ENCODE results near the gene PDE2A.

DNA sequence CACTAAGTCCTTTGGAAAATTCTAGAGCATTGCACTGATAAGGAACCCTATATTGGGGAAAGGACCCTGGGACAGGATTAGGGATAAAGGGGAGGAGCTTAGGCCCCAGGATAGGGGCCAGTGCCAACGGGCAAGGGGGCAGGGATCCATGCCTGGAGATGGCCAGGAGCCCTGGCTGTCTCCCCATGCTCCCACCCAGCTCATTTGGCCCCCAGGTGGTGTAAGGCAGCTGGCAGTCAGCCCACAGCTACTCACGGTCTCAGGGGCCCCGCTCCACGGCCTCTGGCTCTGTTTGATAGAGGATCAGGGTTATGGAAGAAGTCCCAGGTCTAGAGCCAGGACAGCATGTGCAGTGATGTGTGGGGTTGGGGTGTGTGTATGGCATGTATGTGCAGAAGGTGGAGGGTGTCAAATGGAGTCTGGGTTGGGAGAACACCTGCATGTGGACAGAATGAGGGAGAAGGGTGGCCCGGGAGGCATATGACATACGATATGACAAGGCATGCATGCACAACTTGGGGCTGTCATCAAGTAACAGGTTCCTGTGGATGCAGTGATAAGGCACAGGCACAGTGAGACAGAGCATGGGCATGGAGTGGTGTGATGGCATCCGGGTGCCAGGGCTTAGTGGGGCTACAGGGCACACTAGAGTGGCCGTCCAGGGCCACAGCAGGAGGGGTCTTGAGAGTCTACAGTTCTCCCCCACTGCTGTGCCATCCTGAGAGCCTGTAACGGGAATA is 18.4 kb upstream of the PDE2A start:
- TF ChIP-seq, protein P1, sequence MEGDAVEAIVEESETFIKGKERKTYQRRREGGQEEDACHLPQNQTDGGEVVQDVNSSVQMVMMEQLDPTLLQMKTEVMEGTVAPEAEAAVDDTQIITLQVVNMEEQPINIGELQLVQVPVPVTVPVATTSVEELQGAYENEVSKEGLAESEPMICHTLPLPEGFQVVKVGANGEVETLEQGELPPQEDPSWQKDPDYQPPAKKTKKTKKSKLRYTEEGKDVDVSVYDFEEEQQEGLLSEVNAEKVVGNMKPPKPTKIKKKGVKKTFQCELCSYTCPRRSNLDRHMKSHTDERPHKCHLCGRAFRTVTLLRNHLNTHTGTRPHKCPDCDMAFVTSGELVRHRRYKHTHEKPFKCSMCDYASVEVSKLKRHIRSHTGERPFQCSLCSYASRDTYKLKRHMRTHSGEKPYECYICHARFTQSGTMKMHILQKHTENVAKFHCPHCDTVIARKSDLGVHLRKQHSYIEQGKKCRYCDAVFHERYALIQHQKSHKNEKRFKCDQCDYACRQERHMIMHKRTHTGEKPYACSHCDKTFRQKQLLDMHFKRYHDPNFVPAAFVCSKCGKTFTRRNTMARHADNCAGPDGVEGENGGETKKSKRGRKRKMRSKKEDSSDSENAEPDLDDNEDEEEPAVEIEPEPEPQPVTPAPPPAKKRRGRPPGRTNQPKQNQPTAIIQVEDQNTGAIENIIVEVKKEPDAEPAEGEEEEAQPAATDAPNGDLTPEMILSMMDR (IDR thresholded peaks at IDR 0.05; ENCODE audit: extremely low read depth in 1 of 2, insufficient read depth in 1 of 2, low read depth in 1 of 2, low read length in 2 of 2), result no peak
- no peak for TF ChIP-seq POLR2A (IDR thresholded peaks at IDR 0.05; ENCODE audit: low read depth, low read length)
- no peak for TF ChIP-seq JUN (IDR thresholded peaks at IDR 0.05; ENCODE audit: borderline replicate concordance, insufficient read depth, insufficient read length, low read depth)
- TF ChIP-seq, protein P2, sequence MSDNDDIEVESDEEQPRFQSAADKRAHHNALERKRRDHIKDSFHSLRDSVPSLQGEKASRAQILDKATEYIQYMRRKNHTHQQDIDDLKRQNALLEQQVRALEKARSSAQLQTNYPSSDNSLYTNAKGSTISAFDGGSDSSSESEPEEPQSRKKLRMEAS (IDR thresholded peaks at IDR 0.05; ENCODE audit: insufficient read depth, insufficient read length), result no peak
- no peak for TF ChIP-seq MYC (IDR thresholded peaks at IDR 0.05; ENCODE audit: low read depth, low read length)
- no peak for TF ChIP-seq EZH2 (IDR thresholded peaks at IDR 0.05; ENCODE audit: borderline replicate concordance, low read depth, low read length, severe bottlenecking)
- no peak for TF ChIP-seq POLR2AphosphoS5 (IDR thresholded peaks at IDR 0.05; ENCODE audit: insufficient read depth, low read depth, low read length)

All from endothelial cell of umbilical vein (primary cell).